LNCAP (cell line): ENCODE results near the gene DNAJC1.

Experiments
- CTCF ChIP-seq: fragments of 450-650 bp; IDR thresholded peaks from 2 replicates; pipeline ENCODE4 v1.5.1; 2017; ENCODE audit warnings: mild to moderate bottlenecking

The DNAJC1 gene

GRCh38 chr10:21769041-21769440 lies 234.5 kb downstream of the DNAJC1 start:
- TF ChIP-seq CTCF: no peak

- TF ChIP-seq CTCF: no peak
These were observed 238.9 kb downstream of the DNAJC1 start for GRCh38 chr10:21764466-21765189.

GRCh38 chr10:21760332-21760731 lies 243.2 kb downstream of the DNAJC1 start:
- no peak for TF ChIP-seq CTCF

- TF ChIP-seq CTCF: no peak
These were observed 244.3 kb downstream of the DNAJC1 start for GRCh38 chr10:21759232-21759631.

- TF ChIP-seq CTCF: no peak
These were observed 244.8 kb downstream of the DNAJC1 start for GRCh38 chr10:21758696-21759095.

- no peak for TF ChIP-seq CTCF
These were observed 245.3 kb downstream of the DNAJC1 start for GRCh38 chr10:21758239-21758638.

GRCh38 chr10:21757185-21757901 lies 246.2 kb downstream of the DNAJC1 start:
- TF ChIP-seq CTCF: no peak
